Measurements from ENCODE around the gene CHTOP.

DNA sequence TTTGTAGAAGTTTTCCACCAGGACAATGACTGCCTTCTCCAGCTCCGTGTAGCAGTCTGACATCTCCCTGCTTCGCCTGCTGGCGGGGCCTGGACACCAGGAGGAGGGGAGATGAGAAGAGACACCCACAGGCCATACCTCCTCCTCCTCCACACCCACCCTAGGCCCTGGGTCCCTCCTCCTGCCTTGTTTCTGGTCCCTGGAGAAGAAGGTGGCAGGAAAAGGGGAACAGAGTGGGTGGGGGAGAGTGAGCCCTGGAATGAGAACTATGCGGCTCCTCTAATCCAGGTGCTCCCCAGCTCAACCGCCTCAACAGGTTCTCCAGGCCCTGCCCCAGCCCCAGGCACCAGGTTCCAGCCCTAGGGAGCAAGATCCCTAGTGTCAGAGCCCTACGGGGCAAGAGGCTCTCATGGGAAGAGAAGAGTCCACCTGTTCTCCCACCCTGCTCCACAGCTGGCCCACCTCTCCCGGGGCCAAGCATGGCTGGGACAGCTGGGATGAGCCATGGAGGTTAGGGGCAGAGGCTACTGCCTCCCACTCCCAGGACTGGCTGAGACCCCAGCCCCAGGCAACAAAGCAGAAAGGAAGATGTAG is 25.7 kb upstream of the CHTOP start:
- TF ChIP-seq CTCF (IDR thresholded peaks at IDR 0.05) (no peak), ZFX (IDR thresholded peaks at IDR 0.05; ENCODE audit: borderline replicate concordance) (no peak)

Data from 22Rv1 (cell line).